HG03575 (cell line): ENCODE measurements around the gene PITPNC1.
"Not testable (repeated sequence)": the region's sequence is repeated elsewhere in the genome, so short reads cannot be mapped to it uniquely, and the experiment has no call there.

Experiments
- ATAC-seq: cut with Tn5 transposase; IDR thresholded peaks from one replicate; pipeline ENCODE4 v1.9.1; 2021; ENCODE audit not compliant: unreplicated experiment, insufficient number of reproducible peaks, low FRiP score; ENCODE audit errors: extremely low read depth

Gene PITPNC1

GRCh38 chr17:67474081-67474661 is 97.1 kb downstream of the PITPNC1 start:
- ATAC-seq: no peak

GRCh38 chr17:67475161-67475937 is 98.3 kb downstream of the PITPNC1 start:
- ATAC-seq: no peak

- ATAC-seq: no peak
These were observed 99.8 kb downstream of the PITPNC1 start for GRCh38 chr17:67476787-67477335.

- ATAC-seq: no peak
These were observed 100.6 kb downstream of the PITPNC1 start for GRCh38 chr17:67477687-67478086.

- ATAC-seq: no peak
These were observed 101.4 kb downstream of the PITPNC1 start for GRCh38 chr17:67478401-67479041.

- no peak for ATAC-seq
These were observed 102.1 kb downstream of the PITPNC1 start for GRCh38 chr17:67479148-67479547.

GRCh38 chr17:67480959-67481358 is 103.9 kb downstream of the PITPNC1 start:
- not testable (repeated sequence) for ATAC-seq

- no peak for ATAC-seq
These were observed 104.7 kb downstream of the PITPNC1 start for GRCh38 chr17:67481808-67482207.

- ATAC-seq: no peak
These were observed 105.7 kb downstream of the PITPNC1 start for GRCh38 chr17:67482764-67483163.

GRCh38 chr17:67484261-67484660 is 107.2 kb downstream of the PITPNC1 start:
- no peak for ATAC-seq

- no peak for ATAC-seq
These were observed 108.6 kb downstream of the PITPNC1 start for GRCh38 chr17:67485666-67486065.

GRCh38 chr17:67487506-67487905 is 110.4 kb downstream of the PITPNC1 start:
- no peak for ATAC-seq

- ATAC-seq: no peak
These were observed 111.1 kb downstream of the PITPNC1 start for GRCh38 chr17:67488161-67488560.

- no peak for ATAC-seq
These were observed 111.7 kb downstream of the PITPNC1 start for GRCh38 chr17:67488768-67489167.

- ATAC-seq: no peak
These were observed 112.2 kb downstream of the PITPNC1 start for GRCh38 chr17:67489273-67489672.

GRCh38 chr17:67490471-67490870 is 113.4 kb downstream of the PITPNC1 start:
- ATAC-seq: no peak

GRCh38 chr17:67491009-67491680 is 114.1 kb downstream of the PITPNC1 start:
- ATAC-seq: no peak

GRCh38 chr17:67491681-67492024 is 114.6 kb downstream of the PITPNC1 start:
- ATAC-seq: no peak

- ATAC-seq: no peak
These were observed 115.2 kb downstream of the PITPNC1 start for GRCh38 chr17:67492251-67492740.
